WERI-Rb-1 (cell line): ENCODE data around the gene NRP2.

ENCODE experiments used
- DNase-seq: peaks from one replicate; pipeline ENCODE4 v3.0.0-alpha.2; 2020
- H3K27ac ChIP-seq: fragments of 250-450 bp; sonication (Bioruptor Pico); 2 replicates; pipeline ENCODE4 v1.5.1; 2020; ENCODE audit warnings: mild to moderate bottlenecking, moderate library complexity
- H3K27me3 ChIP-seq: fragments of 250-450 bp; sonication (Bioruptor Pico); 2 replicates; pipeline ENCODE4 v1.5.1; 2021; ENCODE audit warnings: mild to moderate bottlenecking, low read depth, moderate library complexity; ENCODE audit not compliant: insufficient read depth, severe bottlenecking
- H3K36me3 ChIP-seq: fragments of 250-450 bp; sonication (Bioruptor Pico); 2 replicates; pipeline ENCODE4 v1.5.1; 2020; ENCODE audit warnings: mild to moderate bottlenecking, moderate library complexity
- H3K4me3 ChIP-seq: 2 replicates; pipeline ENCODE4 v1.5.1; 2011; ENCODE audit warnings: low read depth, mild to moderate bottlenecking, control low read depth, low read length
- H3K9me3 ChIP-seq: fragments of 250-450 bp; sonication (Bioruptor Pico); 2 replicates; pipeline ENCODE4 v1.5.1; 2021; ENCODE audit warnings: mild to moderate bottlenecking, moderate library complexity; ENCODE audit not compliant: severe bottlenecking
- CTCF ChIP-seq: IDR thresholded peaks from 2 replicates; pipeline ENCODE4 v1.5.1; 2011; ENCODE audit warnings: low read depth, mild to moderate bottlenecking, control low read depth, inconsistent platforms, low read length

Gene NRP2

DNA sequence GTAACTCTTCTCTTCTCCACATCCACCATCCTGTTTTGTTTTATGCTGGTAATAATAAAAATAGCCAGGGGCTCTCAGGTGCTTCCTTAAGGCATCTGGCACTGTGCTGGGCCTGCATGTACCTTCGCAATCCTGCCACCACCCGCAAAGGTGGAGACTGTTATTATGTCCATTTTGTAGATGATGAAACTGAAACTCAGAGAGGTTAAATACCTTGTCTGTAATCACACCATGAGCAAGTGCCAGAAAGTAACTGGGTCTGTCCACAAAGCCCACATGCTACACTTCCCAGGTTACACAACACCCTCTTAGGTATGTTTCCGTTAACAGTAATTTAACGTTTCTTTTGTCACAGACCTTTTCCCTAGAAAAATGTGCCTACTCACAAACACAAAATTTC, 27.0 kb downstream of the NRP2 start:
- no peaks in the 10 kb centered on the region for H3K27me3 ChIP-seq
- H3K27ac ChIP-seq: no peak overlapping the region
- H3K36me3 ChIP-seq: no peaks in the 10 kb centered on the region; the same call in 1 of the 2 replicates
- DNase-seq: no peak
- no peak for TF ChIP-seq CTCF
- no peaks in the 10 kb centered on the region for H3K9me3 ChIP-seq
- H3K4me3 ChIP-seq: no peak overlapping the region

DNA sequence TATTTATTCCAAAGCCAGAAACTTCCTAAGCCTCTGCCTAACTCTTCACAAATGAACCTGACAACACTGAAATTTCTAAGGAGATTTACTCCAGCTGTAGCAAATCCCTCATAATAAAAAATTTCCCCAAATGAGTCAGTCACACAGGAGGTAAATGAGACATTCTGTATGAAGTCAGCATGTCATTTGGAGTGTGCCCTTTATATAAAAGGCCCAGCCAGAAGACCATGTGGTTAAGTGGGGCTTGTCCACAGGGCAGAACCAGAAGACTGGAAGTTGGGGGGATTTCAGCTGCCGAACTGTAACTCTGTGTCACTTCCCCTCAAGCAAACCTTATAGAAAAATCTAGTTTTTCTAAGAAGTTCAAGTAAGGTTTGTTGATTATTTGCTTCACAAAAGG, 30.2 kb downstream of the NRP2 start:
- H3K4me3 ChIP-seq: no peak overlapping the region
- no peak for DNase-seq
- no peak for TF ChIP-seq CTCF
- H3K9me3 ChIP-seq: no peaks in the 10 kb centered on the region
- H3K27ac ChIP-seq: no peak overlapping the region
- H3K36me3 ChIP-seq: no peaks in the 10 kb centered on the region; the same call in 1 of the 2 replicates
- no peaks in the 10 kb centered on the region for H3K27me3 ChIP-seq

- DNase-seq: no peak
- Histone ChIP-seq H3K9me3 (no peaks in the 10 kb centered on the region), H3K4me3 (no peak overlapping the region), H3K27me3 (no peaks in the 10 kb centered on the region), H3K36me3 (no peaks in the 10 kb centered on the region; the same call in 1 of the 2 replicates), H3K27ac (no peak overlapping the region; the same call in 1 of the 2 replicates)
- TF ChIP-seq CTCF: no peak
Observed at GRCh38 chr2:205713086-205713485, 30.8 kb downstream of the NRP2 start.

DNA sequence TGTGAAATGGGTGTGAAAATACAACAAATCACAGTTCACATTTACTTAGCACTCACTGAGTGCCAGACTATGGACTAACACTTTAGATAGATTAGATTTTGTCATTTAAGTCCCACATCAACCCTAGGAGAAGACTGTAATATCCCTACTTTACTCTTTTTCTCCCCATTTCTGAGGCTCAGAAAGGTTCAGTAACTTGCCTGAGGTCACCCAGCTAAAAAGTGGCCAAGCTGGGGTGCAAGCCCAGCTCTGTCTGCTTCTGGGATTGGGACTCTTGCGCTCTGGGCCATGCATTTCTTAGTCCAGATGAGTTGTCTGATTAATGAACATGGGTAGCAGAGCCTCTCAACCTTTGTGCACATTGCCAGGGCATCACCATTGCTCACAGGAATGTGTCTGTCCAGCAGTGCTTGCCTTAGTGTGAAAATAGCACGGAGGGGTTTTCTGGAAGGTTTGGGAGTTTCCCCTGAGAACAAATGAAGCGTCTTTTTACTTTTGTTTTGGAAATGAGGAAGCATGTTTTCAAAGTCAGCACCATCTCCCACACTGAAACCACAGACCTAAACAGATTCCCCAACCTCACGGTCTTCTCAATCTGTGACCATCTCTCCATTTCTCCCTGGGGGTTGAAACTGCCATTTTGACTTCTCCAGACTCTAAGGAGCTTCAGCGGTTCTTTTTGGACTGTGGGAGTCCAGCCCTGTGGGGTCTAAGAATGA, 31.9 kb downstream of the NRP2 start:
- no peak overlapping the region for H3K27ac ChIP-seq
- TF ChIP-seq CTCF: no peak
- H3K27me3 ChIP-seq: no peaks in the 10 kb centered on the region

GRCh38 chr2:205714789-205715720, 32.8 kb downstream of the NRP2 start:
- no peaks in the 10 kb centered on the region for H3K9me3 ChIP-seq
- no peak overlapping the region for H3K4me3 ChIP-seq
- no peak for TF ChIP-seq CTCF
- no peak overlapping the region for H3K27ac ChIP-seq
- H3K27me3 ChIP-seq: no peaks in the 10 kb centered on the region
- DNase-seq: no peak
- no peaks in the 10 kb centered on the region; the same call in 1 of the 2 replicates for H3K36me3 ChIP-seq

More for the DNA sequence above, 31.9 kb downstream of the NRP2 start:
- DNase-seq: no peak
- Histone ChIP-seq H3K9me3 (no peaks in the 10 kb centered on the region), H3K4me3 (no peak overlapping the region), H3K36me3 (no peaks in the 10 kb centered on the region; the same call in 1 of the 2 replicates)
